NCI-H526 treated with DMSO at 0.1 percent for 48 hours (cell line): Measurements from ENCODE around the gene RGS6.

Experiments
- DNase-seq: peaks from one replicate; lab custom pipeline; 2025; lab: John Stamatoyannopoulos, UW

Gene RGS6

GRCh38 chr14:72553656-72554055 lies 621.4 kb downstream of the RGS6 start:
- no peak for DNase-seq

GRCh38 chr14:72554401-72554800 lies 622.2 kb downstream of the RGS6 start:
- DNase-seq: no peak

- no peak for DNase-seq
Observed at GRCh38 chr14:72554994-72555608, 622.9 kb downstream of the RGS6 start.

GRCh38 chr14:72555609-72556000 lies 623.4 kb downstream of the RGS6 start:
- no peak for DNase-seq

GRCh38 chr14:72557671-72558070 lies 625.4 kb downstream of the RGS6 start:
- no peak for DNase-seq

- peak; percentile 12 for DNase-seq
Observed at GRCh38 chr14:72558721-72559120, 626.5 kb downstream of the RGS6 start.

GRCh38 chr14:72559202-72559601 lies 627.0 kb downstream of the RGS6 start:
- no peak for DNase-seq

GRCh38 chr14:72559669-72560255 lies 627.5 kb downstream of the RGS6 start:
- no peak for DNase-seq

GRCh38 chr14:72560331-72560730 lies 628.1 kb downstream of the RGS6 start:
- no peak for DNase-seq

- DNase-seq: no peak
Observed at GRCh38 chr14:72560889-72561493, 628.8 kb downstream of the RGS6 start.

GRCh38 chr14:72562300-72562699 lies 630.1 kb downstream of the RGS6 start:
- no peak for DNase-seq

GRCh38 chr14:72563676-72564075 lies 631.4 kb downstream of the RGS6 start:
- DNase-seq: no peak

GRCh38 chr14:72565149-72565559 lies 632.9 kb downstream of the RGS6 start:
- no peak for DNase-seq

GRCh38 chr14:72565917-72566316 lies 633.7 kb downstream of the RGS6 start:
- no peak for DNase-seq

GRCh38 chr14:72567226-72567625 lies 635.0 kb downstream of the RGS6 start:
- DNase-seq: no peak

- no peak for DNase-seq
Observed at GRCh38 chr14:72568296-72568992, 636.2 kb downstream of the RGS6 start.

GRCh38 chr14:72573725-72574417 lies 641.6 kb downstream of the RGS6 start:
- no peak for DNase-seq

GRCh38 chr14:72574715-72575114 lies 642.5 kb downstream of the RGS6 start:
- no peak for DNase-seq

GRCh38 chr14:72576258-72576657 lies 644.0 kb downstream of the RGS6 start:
- DNase-seq: no peak

- DNase-seq: no peak
Observed at GRCh38 chr14:72577521-72577920, 645.3 kb downstream of the RGS6 start.

- DNase-seq: no peak
Observed at GRCh38 chr14:72578514-72578913, 646.3 kb downstream of the RGS6 start.

GRCh38 chr14:72582582-72582981 lies 650.4 kb downstream of the RGS6 start:
- DNase-seq: no peak
